GM19467 (cell line): Measurements from ENCODE around the gene JAKMIP3.

ENCODE experiments used
- ATAC-seq: cut with Tn5 transposase; IDR thresholded peaks from one replicate; pipeline ENCODE4 v1.9.1; 2021; ENCODE audit warnings: mild to moderate bottlenecking, moderate library complexity; ENCODE audit not compliant: unreplicated experiment

JAKMIP3 gene

GRCh38 chr10:132109341-132110110 is 43.8 kb downstream of the JAKMIP3 start:
- no peak for ATAC-seq

GRCh38 chr10:132110111-132110521 is 44.4 kb downstream of the JAKMIP3 start:
- no peak for ATAC-seq

- no peak for ATAC-seq
Observed at GRCh38 chr10:132110713-132111112, 45.0 kb downstream of the JAKMIP3 start.

GRCh38 chr10:132111121-132111731 is 45.5 kb downstream of the JAKMIP3 start:
- ATAC-seq, result no peak

GRCh38 chr10:132111871-132112341 is 46.2 kb downstream of the JAKMIP3 start:
- no peak for ATAC-seq

DNA sequence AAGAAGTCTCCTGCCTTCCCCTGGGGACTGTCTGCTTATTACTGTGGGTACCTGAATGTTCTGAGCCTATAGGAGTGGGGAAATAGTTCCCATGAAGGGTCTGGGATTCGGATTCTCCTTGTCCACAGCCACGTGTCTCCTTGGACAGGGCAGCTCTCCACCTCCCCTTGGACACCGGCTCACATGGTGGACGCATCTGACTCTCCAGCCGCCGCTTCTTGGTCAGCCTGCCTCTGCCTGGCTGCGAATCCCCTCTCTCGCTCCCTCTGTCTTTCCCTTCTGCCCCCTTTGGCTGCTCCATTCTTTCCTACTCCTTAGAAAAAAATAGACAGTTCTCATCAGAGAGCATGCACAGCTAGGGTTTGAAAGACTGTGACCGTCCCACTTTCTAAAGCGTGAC is 46.9 kb downstream of the JAKMIP3 start:
- ATAC-seq, result no peak

- ATAC-seq, result no peak
Observed at GRCh38 chr10:132113206-132113605, 47.5 kb downstream of the JAKMIP3 start.

DNA sequence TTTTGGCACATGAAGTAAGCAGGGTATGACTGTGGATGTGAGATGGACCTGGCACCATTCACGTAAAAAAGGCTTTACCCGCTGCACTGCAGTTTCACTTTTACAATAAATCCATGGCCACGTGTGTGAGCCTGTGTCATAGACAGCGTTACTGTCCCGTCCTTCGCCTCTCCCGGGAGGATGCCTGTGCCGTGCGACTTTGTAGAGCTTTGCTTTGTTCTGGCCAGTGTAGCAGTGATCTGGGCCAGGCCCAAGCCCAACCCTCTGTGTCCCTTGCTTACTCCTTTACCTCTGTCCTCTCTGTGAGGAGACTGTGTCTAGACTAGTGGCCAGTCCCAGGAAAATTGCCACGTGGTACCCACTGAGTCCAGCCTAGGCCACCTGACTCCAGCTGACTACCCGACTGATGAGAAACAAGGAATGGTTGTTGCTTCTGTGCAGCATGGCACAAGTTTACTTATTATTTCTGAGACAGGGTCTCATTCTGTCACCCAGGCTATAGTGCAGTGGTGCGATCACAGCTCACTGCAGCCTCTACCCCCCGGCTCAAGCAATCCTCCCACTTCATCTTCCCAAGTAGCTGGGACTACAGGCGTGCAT is 48.1 kb downstream of the JAKMIP3 start:
- ATAC-seq, result no peak

DNA sequence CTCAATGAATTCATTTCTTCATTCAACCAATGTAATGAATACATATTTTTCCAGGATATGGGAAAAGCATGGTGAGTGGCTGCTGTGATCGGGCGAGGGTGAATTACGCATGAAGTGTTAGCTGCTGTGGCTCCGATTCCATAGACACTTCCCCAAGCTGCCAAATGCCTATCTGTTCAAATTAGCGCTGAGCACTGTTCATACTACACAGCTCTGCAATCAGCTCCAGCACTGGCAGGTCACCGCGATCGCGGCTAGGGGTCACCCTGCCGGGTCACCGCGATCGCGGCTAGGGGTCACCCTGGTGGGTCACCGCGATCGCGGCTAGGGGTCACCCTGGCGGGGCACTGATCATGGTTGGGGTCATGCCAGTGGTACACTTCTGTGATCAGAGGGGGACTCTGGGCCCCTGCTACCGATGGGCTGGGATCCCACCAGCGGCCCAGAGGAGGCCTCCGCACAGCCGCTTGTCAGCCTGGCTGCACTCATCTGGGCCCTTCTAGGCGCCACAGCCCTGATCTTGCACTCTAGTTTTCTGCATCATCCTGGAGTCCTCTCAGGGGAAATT is 49.3 kb downstream of the JAKMIP3 start:
- no peak for ATAC-seq
